Esophagus muscularis mucosa (tissue), 4 donors: ENCODE data around the gene NPEPL1. TPM values are rescaled to one million over a fixed set of nuclear protein-coding genes. Genes with fewer than 3 reads are reported as not detected.

Experiments
- DNase-seq: peaks from one replicate; pipeline ENCODE4 v3.0.0-alpha.2; 2017; ENCODE audit errors: extremely low spot score
- H3K27ac ChIP-seq, 4 donors: fragments of 200-600 bp; sonication (generic); replicated peaks in 1 of 4; 1 replicate in 3 of 4; 2 replicates in 1 of 4; pipeline ENCODE4 v1.5.1; 2016 to 2019; ENCODE audit warnings: mild to moderate bottlenecking in 1 of 4
- H3K27me3 ChIP-seq, 4 donors: fragments of 200-600 bp; sonication (generic); one replicate each; pipeline versions ENCODE4 v1.5.1 to v1.6.0; 2016 to 2019
- H3K36me3 ChIP-seq, 4 donors: fragments of 200-600 bp; sonication (generic); one replicate each; pipeline ENCODE4 v1.5.1; 2016 to 2019
- H3K4me1 ChIP-seq, 4 donors: fragments of 200-600 bp; sonication (generic); one replicate each; pipeline ENCODE4 v1.5.1; 2016 to 2019
- H3K4me3 ChIP-seq, 4 donors: fragments of 200-600 bp; sonication (generic); 1 replicate in 2 of 4; 2 replicates in 2 of 4; pipeline ENCODE4 v1.5.1; 2016 to 2019; ENCODE audit warnings: mild to moderate bottlenecking in 4 of 4, moderate library complexity in 1 of 4
- H3K9me3 ChIP-seq, 4 donors: fragments of 200-600 bp; sonication (generic); 1 replicate in 3 of 4; 2 replicates in 1 of 4; pipeline ENCODE4 v1.5.1; 2016 to 2019
- CTCF ChIP-seq, 3 experiments: fragments of 200-600 bp in 2 of 3; fragments of 450-650 bp in 1 of 3; sonication (generic) in 2 of 3; IDR thresholded peaks; one replicate each; pipeline ENCODE4 v1.5.1; 2017 to 2019; ENCODE audit warnings: antibody characterized with exemption in 3 of 3, mild to moderate bottlenecking in 2 of 3, moderate library complexity in 1 of 3
- EP300 ChIP-seq: sonication (generic); formaldehyde crosslinking; IDR thresholded peaks from one replicate; pipeline ENCODE4 v1.6.1; 2017; ENCODE audit warnings: antibody characterized with exemption
- POLR2A ChIP-seq: fragments of 450-650 bp; IDR thresholded peaks from one replicate; pipeline ENCODE4 v1.6.1; 2017; ENCODE audit warnings: antibody characterized with exemption, moderate library complexity, mild to moderate bottlenecking, low read depth
- POLR2AphosphoS5 ChIP-seq, 2 donors: sonication (generic); formaldehyde crosslinking; IDR thresholded peaks; one replicate each; pipeline ENCODE4 v1.6.1; 2017; ENCODE audit warnings: antibody characterized with exemption in 2 of 2
- WGBS: methylation state at CpG from one replicate; pipeline ENCODE4 v1.1.5; 2018; 5-methylcytosine and 5-hydroxymethylcytosine counted together
- intact Hi-C: fragments of 100-400 bp; cut with DNase I; formaldehyde crosslinking; loops from one replicate; pipeline ENCODE4 v1.15.1; 2023
- total RNA-seq, 4 donors: library from RNA; depleted of rRNA; stranded (reverse); fragments of >200 nt; gene quantifications; one replicate each; pipeline versions ENCODE4 v1.1.0 to v1.2.1, GENCODE V29; 2016

Gene NPEPL1
- total RNA-seq, 4 donors from 2014 or later = 29.0 to 59.0 (median 50.5) TPM

- Histone ChIP-seq H3K4me1 (peaks cover 34 to 48% (median 45%) of the 10 kb centered on the region in 4 donors), H3K27me3 (no peaks in the 10 kb centered on the region), H3K36me3 (peaks cover 0 to 25% (median 14%) of the 10 kb centered on the region in 4 donors), H3K4me3 (no peak overlapping the region), H3K9me3 (no peaks in the 10 kb centered on the region), H3K27ac (peak overlapping the region in 2 of 4 donors; percentile 7 to 21)
- WGBS = 88% methylated on average over 12 of the region's 12 CpGs
- peak; percentile 82 for DNase-seq
- TF ChIP-seq POLR2A = no peak
- TF ChIP-seq CTCF (IDR thresholded peaks at IDR 0.05) = no peak
- no peak for TF ChIP-seq EP300
- no peak for TF ChIP-seq POLR2AphosphoS5 (IDR thresholded peaks at IDR 0.05)
- intact Hi-C loops = no loop called here
These were observed 30.8 kb upstream of the NPEPL1 start for GRCh38 chr20:58661598-58662473.

GRCh38 chr20:58664331-58664730, 28.3 kb upstream of the NPEPL1 start:
- Histone ChIP-seq H3K4me1 (peaks cover 13 to 37% (median 27%) of the 10 kb centered on the region in 4 donors), H3K36me3 (peaks cover 6 to 39% (median 29%) of the 10 kb centered on the region in 4 donors), H3K27me3 (no peaks in the 10 kb centered on the region), H3K9me3 (no peaks in the 10 kb centered on the region), H3K27ac (no peak overlapping the region), H3K4me3 (no peak overlapping the region)
- DNase-seq = no peak
- intact Hi-C loops = no loop called here
- 92% methylated on average over 2 of the region's 2 CpGs for WGBS
- no peak for TF ChIP-seq POLR2A
- TF ChIP-seq EP300 = no peak
- no peak for TF ChIP-seq CTCF (IDR thresholded peaks at IDR 0.05)
- no peak for TF ChIP-seq POLR2AphosphoS5 (IDR thresholded peaks at IDR 0.05)

GRCh38 chr20:58664883-58665282, 27.7 kb upstream of the NPEPL1 start:
- intact Hi-C loops = no loop called here
- H3K27ac ChIP-seq = no peak overlapping the region

GRCh38 chr20:58665606-58666005, 27.0 kb upstream of the NPEPL1 start:
- no peaks in the 10 kb centered on the region for H3K27me3 ChIP-seq
- intact Hi-C loops = no loop called here
- no peak for TF ChIP-seq EP300
- TF ChIP-seq POLR2AphosphoS5 (IDR thresholded peaks at IDR 0.05) = no peak
- no peak for TF ChIP-seq CTCF (IDR thresholded peaks at IDR 0.05)
- TF ChIP-seq POLR2A = no peak
- WGBS = 77% methylated on average over 11 of the region's 11 CpGs
- DNase-seq = peak; percentile 60
- no peak overlapping the region for H3K4me3 ChIP-seq
- H3K27ac ChIP-seq = no peak overlapping the region
- peaks cover 12 to 52% (median 40%) of the 10 kb centered on the region in 4 donors for H3K36me3 ChIP-seq
- H3K9me3 ChIP-seq = no peaks in the 10 kb centered on the region
- peaks cover 10 to 31% (median 20%) of the 10 kb centered on the region in 4 donors for H3K4me1 ChIP-seq

More at GRCh38 chr20:58664883-58665282, 27.7 kb upstream of the NPEPL1 start:
- no peaks in the 10 kb centered on the region for H3K9me3 ChIP-seq
- H3K4me3 ChIP-seq = no peak overlapping the region
- TF ChIP-seq POLR2AphosphoS5 (IDR thresholded peaks at IDR 0.05) (no peak), CTCF (IDR thresholded peaks at IDR 0.05) (no peak), EP300 (no peak), POLR2A (no peak)
- H3K36me3 ChIP-seq = peaks cover 11 to 45% (median 35%) of the 10 kb centered on the region in 4 donors
- H3K27me3 ChIP-seq = no peaks in the 10 kb centered on the region
- peak; percentile 26 for DNase-seq
- WGBS = 86% methylated on average over 5 of the region's 5 CpGs
- peaks cover 10 to 32% (median 21%) of the 10 kb centered on the region in 4 donors for H3K4me1 ChIP-seq
